Measurements from ENCODE around the gene GPS1.

GPS1 gene

GRCh38 chr17:82061047-82061925, 9.6 kb downstream of the GPS1 start:
- no peak for DNase-seq

GRCh38 chr17:82062076-82062983, 10.6 kb downstream of the GPS1 start:
- DNase-seq: no peak

GRCh38 chr17:82062984-82063368, 11.3 kb downstream of the GPS1 start:
- no peak for DNase-seq

GRCh38 chr17:82063424-82064415, 12.0 kb downstream of the GPS1 start:
- DNase-seq: no peak

- no peak for DNase-seq
Measured at GRCh38 chr17:82064433-82065192, 12.9 kb downstream of the GPS1 start.

GRCh38 chr17:82065193-82065637, 13.5 kb downstream of the GPS1 start:
- peak; percentile 32 to 33 for DNase-seq

GRCh38 chr17:82065638-82066303, 14.1 kb downstream of the GPS1 start, which contains the start of gene DUS1L:
DUS1L (minus strand) TSS chr17:82065804; CDS start chr17:82065059, 745 bp downstream.
- peak; percentile 57 to 59 for DNase-seq

- DNase-seq: no peak
Measured at GRCh38 chr17:82070611-82071010, 18.9 kb downstream of the GPS1 start.

- no peak for DNase-seq
Measured at GRCh38 chr17:82072827-82073226, 21.1 kb downstream of the GPS1 start.

- no peak for DNase-seq
Measured at GRCh38 chr17:82073446-82073845, 21.7 kb downstream of the GPS1 start.

- DNase-seq: no peak
Measured at GRCh38 chr17:82076018-82076784, 24.5 kb downstream of the GPS1 start.

GRCh38 chr17:82076785-82077591, 25.3 kb downstream of the GPS1 start:
- DNase-seq: no peak

GRCh38 chr17:82077617-82078358, 26.1 kb downstream of the GPS1 start:
- DNase-seq: no peak

GRCh38 chr17:82078433-82078832, 26.7 kb downstream of the GPS1 start:
- no peak for DNase-seq

- DNase-seq: no peak
Measured at GRCh38 chr17:82079001-82079677, 27.4 kb downstream of the GPS1 start.

- DNase-seq: no peak
Measured at GRCh38 chr17:82080048-82080788, 28.5 kb downstream of the GPS1 start.

Data from activated CD4-positive, alpha-beta T cell treated with anti-CD3 and anti-CD28 coated beads, Interleukin-2, amount 50 U/mL, for 4 hours (primary cell).